HEK293 (cell line): ENCODE measurements around the gene C1orf74.

Experiments
- KLF1 ChIP-seq: fragments of 450-650 bp; formaldehyde crosslinking; IDR thresholded peaks from 2 replicates; pipeline ENCODE4 v1.5.1; 2016; ENCODE audit warnings: missing biosample characterization, missing genetic modification characterization
- KLF16 ChIP-seq: fragments of 450-650 bp; formaldehyde crosslinking; IDR thresholded peaks from 2 replicates; pipeline ENCODE4 v1.5.1; 2017; ENCODE audit warnings: missing biosample characterization, missing genetic modification characterization
- KLF8 ChIP-seq: fragments of 450-650 bp; formaldehyde crosslinking; IDR thresholded peaks from 2 replicates; pipeline ENCODE4 v1.5.1; 2016; ENCODE audit warnings: missing biosample characterization, missing genetic modification characterization
- PBX3 ChIP-seq: sonication (generic); formaldehyde crosslinking; IDR thresholded peaks from 2 replicates; pipeline ENCODE4 v1.8.1; 2022; ENCODE audit warnings: mild to moderate bottlenecking, moderate library complexity, missing genetic modification reagents
- SCRT1 ChIP-seq: fragments of 450-650 bp; formaldehyde crosslinking; IDR thresholded peaks from 2 replicates; pipeline ENCODE4 v1.5.1; 2016; ENCODE audit warnings: missing biosample characterization, missing genetic modification characterization, borderline replicate concordance
- SCRT2 ChIP-seq: fragments of 450-650 bp; formaldehyde crosslinking; IDR thresholded peaks from 2 replicates; pipeline ENCODE4 v1.5.1; 2016; ENCODE audit warnings: missing biosample characterization, missing genetic modification characterization
- SP3 ChIP-seq: fragments of 450-650 bp; formaldehyde crosslinking; IDR thresholded peaks from 2 replicates; pipeline ENCODE4 v1.5.1; 2016; ENCODE audit warnings: missing biosample characterization, missing genetic modification characterization
- ZBTB10 ChIP-seq: fragments of 450-650 bp; formaldehyde crosslinking; IDR thresholded peaks from 2 replicates; pipeline ENCODE4 v1.5.1; 2016; ENCODE audit warnings: missing biosample characterization, missing genetic modification characterization
- ZBTB20 ChIP-seq: fragments of 450-650 bp; formaldehyde crosslinking; IDR thresholded peaks from 2 replicates; pipeline ENCODE4 v1.5.1; 2016; ENCODE audit warnings: missing biosample characterization, missing genetic modification characterization
- ZBTB21 ChIP-seq: fragments of 450-650 bp; formaldehyde crosslinking; IDR thresholded peaks from 2 replicates; pipeline ENCODE4 v1.5.1; 2017; ENCODE audit warnings: missing biosample characterization, missing genetic modification characterization
- ZBTB6 ChIP-seq: fragments of 450-650 bp; formaldehyde crosslinking; IDR thresholded peaks from 2 replicates; pipeline ENCODE4 v1.5.1; 2017; ENCODE audit warnings: missing biosample characterization, missing genetic modification characterization
- ZBTB8A ChIP-seq: fragments of 450-650 bp; formaldehyde crosslinking; IDR thresholded peaks from 2 replicates; pipeline ENCODE4 v1.5.1; 2016; ENCODE audit warnings: missing biosample characterization, missing genetic modification characterization
- ZFHX2 ChIP-seq: fragments of 450-650 bp; formaldehyde crosslinking; conservative IDR thresholded peaks from 2 replicates; pipeline ENCODE4 v1.5.1; 2016; ENCODE audit warnings: missing biosample characterization, missing genetic modification characterization
- ZNF121 ChIP-seq: fragments of 450-650 bp; formaldehyde crosslinking; IDR thresholded peaks from 2 replicates; pipeline ENCODE4 v1.5.1; 2016; ENCODE audit warnings: missing biosample characterization, missing genetic modification characterization
- ZNF146 ChIP-seq: fragments of 450-650 bp; formaldehyde crosslinking; IDR thresholded peaks from 2 replicates; pipeline ENCODE4 v1.5.1; 2016; ENCODE audit warnings: missing biosample characterization, missing genetic modification characterization
- ZNF19 ChIP-seq: fragments of 450-650 bp; formaldehyde crosslinking; IDR thresholded peaks from 2 replicates; pipeline ENCODE4; 2016; ENCODE audit warnings: missing biosample characterization, missing genetic modification characterization, low read depth
- ZNF2 ChIP-seq: fragments of 450-650 bp; formaldehyde crosslinking; IDR thresholded peaks from 2 replicates; pipeline ENCODE4 v1.5.1; 2016; ENCODE audit warnings: missing biosample characterization, missing genetic modification characterization
- ZNF239 ChIP-seq: fragments of 450-650 bp; formaldehyde crosslinking; IDR thresholded peaks from 2 replicates; pipeline ENCODE4 v1.5.1; 2016; ENCODE audit warnings: missing biosample characterization, missing genetic modification characterization
- ZNF26 ChIP-seq: fragments of 450-650 bp; formaldehyde crosslinking; IDR thresholded peaks from 2 replicates; pipeline ENCODE4 v1.5.1; 2016; ENCODE audit warnings: missing biosample characterization, missing genetic modification characterization
- ZNF335 ChIP-seq: fragments of 450-650 bp; formaldehyde crosslinking; conservative IDR thresholded peaks from 2 replicates; pipeline ENCODE4 v1.5.1; 2016; ENCODE audit warnings: missing biosample characterization, missing genetic modification characterization
- ZNF350 ChIP-seq: fragments of 450-650 bp; formaldehyde crosslinking; IDR thresholded peaks from 2 replicates; pipeline ENCODE4 v1.5.0; 2017; ENCODE audit warnings: missing biosample characterization, mild to moderate bottlenecking, missing genetic modification characterization
- ZNF501 ChIP-seq: fragments of 450-650 bp; formaldehyde crosslinking; IDR thresholded peaks from 2 replicates; pipeline ENCODE4 v1.5.1; 2016; ENCODE audit warnings: missing biosample characterization, missing genetic modification characterization
- ZNF514 ChIP-seq: fragments of 450-650 bp; formaldehyde crosslinking; IDR thresholded peaks from 2 replicates; pipeline ENCODE4 v1.5.1; 2016; ENCODE audit warnings: missing biosample characterization, missing genetic modification characterization
- ZNF529 ChIP-seq: fragments of 450-650 bp; formaldehyde crosslinking; IDR thresholded peaks from 2 replicates; pipeline ENCODE4 v1.5.1; 2017; ENCODE audit warnings: missing genetic modification characterization, missing biosample characterization; ENCODE audit not compliant: insufficient replicate concordance
- ZNF600 ChIP-seq: fragments of 450-650 bp; formaldehyde crosslinking; IDR thresholded peaks from 2 replicates; pipeline ENCODE4 v1.5.1; 2016; ENCODE audit warnings: missing biosample characterization, missing genetic modification characterization
- ZNF654 ChIP-seq: fragments of 450-650 bp; formaldehyde crosslinking; IDR thresholded peaks from 2 replicates; pipeline ENCODE4 v1.5.1; 2016; ENCODE audit warnings: low read depth, missing biosample characterization, missing genetic modification characterization
- ZNF76 ChIP-seq: fragments of 450-650 bp; formaldehyde crosslinking; IDR thresholded peaks from 2 replicates; pipeline ENCODE4; 2016; ENCODE audit warnings: low read depth, missing biosample characterization, missing genetic modification characterization, borderline replicate concordance
- ZXDB ChIP-seq: fragments of 450-650 bp; formaldehyde crosslinking; IDR thresholded peaks from 2 replicates; pipeline ENCODE4 v1.5.1; 2016; ENCODE audit warnings: missing biosample characterization, missing genetic modification characterization
- TF ChIP-seq, protein P1 (sequence below): fragments of 450-650 bp; formaldehyde crosslinking; IDR thresholded peaks from 2 replicates; pipeline ENCODE4 v1.5.1; 2016; ENCODE audit warnings: missing biosample characterization, missing genetic modification characterization

Gene C1orf74

DNA sequence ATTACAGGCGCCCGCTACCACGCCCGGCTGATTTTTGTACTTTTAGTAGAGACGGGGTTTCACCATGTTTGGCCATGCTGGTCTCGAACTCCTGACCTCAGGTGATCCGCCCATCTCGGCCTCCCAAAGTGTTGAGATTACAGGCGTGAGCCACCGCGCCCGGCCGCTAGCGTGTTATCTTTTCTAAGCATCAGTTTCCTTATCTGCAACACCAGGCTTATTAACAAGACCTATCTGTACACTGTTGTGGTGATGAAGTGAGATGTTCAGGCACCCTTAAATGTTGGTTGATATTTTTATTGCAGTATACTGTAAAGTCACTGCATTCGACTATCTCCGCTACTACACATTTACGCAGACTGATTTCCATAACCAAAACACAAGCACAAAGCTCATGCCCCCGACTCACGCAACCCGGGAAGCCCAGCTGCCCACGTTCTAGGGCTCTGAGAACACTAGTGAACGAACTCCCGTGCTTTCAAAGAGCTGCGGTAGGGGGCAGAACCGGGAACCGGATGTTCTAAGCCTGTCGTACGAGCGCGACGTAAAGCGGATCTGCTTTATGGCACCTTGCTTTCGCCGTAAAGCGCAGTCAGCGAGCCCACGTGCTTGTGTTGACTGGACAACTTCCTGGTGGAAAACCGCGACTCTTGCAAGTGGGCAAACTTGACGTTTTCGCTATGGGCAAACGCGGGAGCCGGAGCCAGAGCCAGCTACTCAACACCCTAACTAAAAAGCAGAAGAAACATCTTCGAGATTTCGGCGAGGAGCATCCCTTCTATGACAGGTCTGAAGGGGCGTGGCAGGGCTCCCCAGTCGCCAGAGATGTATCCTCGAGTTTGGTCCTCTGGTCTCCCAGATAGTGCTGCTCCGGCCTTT lies 43.3 kb upstream of the C1orf74 start, which contains the start of gene UTP25 (continued):
- peak; percentile 14; the same call in 1 of the 2 replicates for TF ChIP-seq ZBTB10
- TF ChIP-seq ZNF654 (tag by site-specific recombination) = 0 out of 2 replicates have a peak, but pooled peaks have one; percentile 9
- 0 out of 2 replicates have a peak, but pooled peaks have one; percentile 46 for TF ChIP-seq PBX3 (CRISPR knock-in tag)
- no peak for TF ChIP-seq ZNF146 (tag by site-specific recombination)
- peak; percentile 43; the same call in 1 of the 2 replicates for TF ChIP-seq ZNF600
- peak; percentile 60; the same call in 1 of the 2 replicates for TF ChIP-seq KLF16 (tag by site-specific recombination)
- TF ChIP-seq KLF8 = peak; percentile 58; the same call in 1 of the 2 replicates
- TF ChIP-seq, protein P1, sequence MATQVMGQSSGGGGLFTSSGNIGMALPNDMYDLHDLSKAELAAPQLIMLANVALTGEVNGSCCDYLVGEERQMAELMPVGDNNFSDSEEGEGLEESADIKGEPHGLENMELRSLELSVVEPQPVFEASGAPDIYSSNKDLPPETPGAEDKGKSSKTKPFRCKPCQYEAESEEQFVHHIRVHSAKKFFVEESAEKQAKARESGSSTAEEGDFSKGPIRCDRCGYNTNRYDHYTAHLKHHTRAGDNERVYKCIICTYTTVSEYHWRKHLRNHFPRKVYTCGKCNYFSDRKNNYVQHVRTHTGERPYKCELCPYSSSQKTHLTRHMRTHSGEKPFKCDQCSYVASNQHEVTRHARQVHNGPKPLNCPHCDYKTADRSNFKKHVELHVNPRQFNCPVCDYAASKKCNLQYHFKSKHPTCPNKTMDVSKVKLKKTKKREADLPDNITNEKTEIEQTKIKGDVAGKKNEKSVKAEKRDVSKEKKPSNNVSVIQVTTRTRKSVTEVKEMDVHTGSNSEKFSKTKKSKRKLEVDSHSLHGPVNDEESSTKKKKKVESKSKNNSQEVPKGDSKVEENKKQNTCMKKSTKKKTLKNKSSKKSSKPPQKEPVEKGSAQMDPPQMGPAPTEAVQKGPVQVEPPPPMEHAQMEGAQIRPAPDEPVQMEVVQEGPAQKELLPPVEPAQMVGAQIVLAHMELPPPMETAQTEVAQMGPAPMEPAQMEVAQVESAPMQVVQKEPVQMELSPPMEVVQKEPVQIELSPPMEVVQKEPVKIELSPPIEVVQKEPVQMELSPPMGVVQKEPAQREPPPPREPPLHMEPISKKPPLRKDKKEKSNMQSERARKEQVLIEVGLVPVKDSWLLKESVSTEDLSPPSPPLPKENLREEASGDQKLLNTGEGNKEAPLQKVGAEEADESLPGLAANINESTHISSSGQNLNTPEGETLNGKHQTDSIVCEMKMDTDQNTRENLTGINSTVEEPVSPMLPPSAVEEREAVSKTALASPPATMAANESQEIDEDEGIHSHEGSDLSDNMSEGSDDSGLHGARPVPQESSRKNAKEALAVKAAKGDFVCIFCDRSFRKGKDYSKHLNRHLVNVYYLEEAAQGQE = peak; percentile 25; the same call in 1 of the 2 replicates
- TF ChIP-seq ZFHX2 (tag by site-specific recombination) = peak; percentile 59
- TF ChIP-seq KLF1 (tag by site-specific recombination) = peak; percentile 46; the same call in 1 of the 2 replicates
- peak; percentile 46; the same call in 1 of the 2 replicates for TF ChIP-seq ZBTB20 (tag by site-specific recombination)
- TF ChIP-seq SP3 = peak; percentile 53
- peak; percentile 15; the same call in 1 of the 2 replicates for TF ChIP-seq ZBTB6 (tag by site-specific recombination)
- no peak for TF ChIP-seq ZNF514 (tag by site-specific recombination)
- TF ChIP-seq ZNF529 = no peak
- TF ChIP-seq ZNF76 (tag by site-specific recombination) = peak; percentile 70; the same call in 1 of the 2 replicates
- TF ChIP-seq ZNF19 (tag by site-specific recombination) = no peak
- TF ChIP-seq ZNF335 (tag by site-specific recombination) = peak; percentile 92
- peak; percentile 25; the same call in 1 of the 2 replicates for TF ChIP-seq ZBTB21
- no peak for TF ChIP-seq ZNF121 (tag by site-specific recombination)
- no peak for TF ChIP-seq ZNF26 (tag by site-specific recombination)
- TF ChIP-seq ZNF350 = no peak
- 0 out of 2 replicates have a peak, but pooled peaks have one; percentile 26 for TF ChIP-seq SCRT2 (tag by site-specific recombination)
- peak; percentile 85 for TF ChIP-seq ZXDB (tag by site-specific recombination)
- no peak; the same call in 1 of the 2 replicates for TF ChIP-seq ZNF2 (tag by site-specific recombination)
- TF ChIP-seq ZNF501 = peak; percentile 74; the same call in 1 of the 2 replicates
- TF ChIP-seq ZBTB8A (tag by site-specific recombination) = peak; percentile 37; the same call in 1 of the 2 replicates
- no peak for TF ChIP-seq ZNF239 (tag by site-specific recombination)
- peak; percentile 8; the same call in 1 of the 2 replicates for TF ChIP-seq SCRT1 (tag by site-specific recombination)
